ENCODE measurements around the gene TNNI3K. TPM values are rescaled to one million over a fixed set of nuclear protein-coding genes. Genes with fewer than 3 reads are reported as not detected.
A peak's percentile ranks its signal among the peaks of the same experiment; 100 is the strongest.

The TNNI3K gene
- total RNA-seq, 6 donors from 2014 or later = 0.72 to 2.8 (median 2.1) TPM; not detected in 1

GRCh38 chr1:74504125-74504932, 269.1 kb downstream of the TNNI3K start:
- H3K9me3 ChIP-seq = no peaks in the 10 kb centered on the region
- no peak overlapping the region for H3K4me3 ChIP-seq
- H3K27ac ChIP-seq = no peak overlapping the region
- no peaks in the 10 kb centered on the region for H3K4me1 ChIP-seq
- peak in 1 of 2 donors; percentile 22 for DNase-seq
- no peaks in the 10 kb centered on the region for H3K36me3 ChIP-seq
- 36 to 41% methylated on average over 15 of the region's 15 CpGs for WGBS, 2 donors
- no peaks in the 10 kb centered on the region for H3K27me3 ChIP-seq
- TF ChIP-seq CTCF (IDR thresholded peaks at IDR 0.05) (peak in 3 of 6 experiments; percentile 20 to 32 (median 26)), POLR2A (IDR thresholded peaks at IDR 0.05) (no peak)
- ATAC-seq (ENCODE audit: low FRiP score in 2 of 2) = peak in 1 of 2 donors; percentile 63

GRCh38 chr1:74504933-74505512, 269.8 kb downstream of the TNNI3K start:
- Histone ChIP-seq H3K27ac (no peak overlapping the region), H3K4me1 (no peaks in the 10 kb centered on the region), H3K27me3 (no peaks in the 10 kb centered on the region), H3K36me3 (no peaks in the 10 kb centered on the region), H3K4me3 (no peak overlapping the region), H3K9me3 (no peaks in the 10 kb centered on the region)
- ATAC-seq (ENCODE audit: low FRiP score in 2 of 2) = no peak
- no peak for DNase-seq
- no peak for TF ChIP-seq POLR2A (IDR thresholded peaks at IDR 0.05)
- TF ChIP-seq CTCF (IDR thresholded peaks at IDR 0.05) = no peak
- TF ChIP-seq POLR2AphosphoS5 (IDR thresholded peaks at IDR 0.05) = no peak
- WGBS, 2 donors = 67 to 72% methylated on average over 11 of the region's 11 CpGs

GRCh38 chr1:74505928-74506710, 270.9 kb downstream of the TNNI3K start:
- Histone ChIP-seq H3K27me3 (no peaks in the 10 kb centered on the region), H3K4me1 (no peaks in the 10 kb centered on the region), H3K4me3 (no peak overlapping the region), H3K27ac (no peak overlapping the region), H3K9me3 (no peaks in the 10 kb centered on the region), H3K36me3 (no peaks in the 10 kb centered on the region)
- no peak for DNase-seq
- TF ChIP-seq POLR2AphosphoS5 (IDR thresholded peaks at IDR 0.05) = no peak
- no peak for TF ChIP-seq POLR2A (IDR thresholded peaks at IDR 0.05)
- no peak for TF ChIP-seq CTCF (IDR thresholded peaks at IDR 0.05)
- TF ChIP-seq EP300 (IDR thresholded peaks at IDR 0.05) = no peak
- WGBS, 2 donors = 69 to 70% methylated on average over 8 of the region's 8 CpGs
- ATAC-seq (ENCODE audit: low FRiP score in 2 of 2) = no peak

GRCh38 chr1:74508449-74508848, 273.3 kb downstream of the TNNI3K start:
- Histone ChIP-seq H3K4me1 (no peaks in the 10 kb centered on the region), H3K27ac (no peak overlapping the region), H3K4me3 (no peak overlapping the region), H3K9me3 (no peaks in the 10 kb centered on the region), H3K36me3 (no peaks in the 10 kb centered on the region), H3K27me3 (no peaks in the 10 kb centered on the region)
- TF ChIP-seq POLR2AphosphoS5 (IDR thresholded peaks at IDR 0.05) (no peak), POLR2A (IDR thresholded peaks at IDR 0.05) (no peak), EP300 (IDR thresholded peaks at IDR 0.05) (no peak), CTCF (IDR thresholded peaks at IDR 0.05) (no peak)
- WGBS, 2 donors = 27% methylated on average over 3 of the region's 3 CpGs
- no peak for ATAC-seq (ENCODE audit: low FRiP score in 2 of 2)
- no peak for DNase-seq
